ELF-1 (cell line): ENCODE results near the gene SQSTM1.
"Not testable (repeated sequence)": the region's sequence is repeated elsewhere in the genome, so short reads cannot be mapped to it uniquely, and the experiment has no call there.

Experiments used
- DNase-seq: peaks from one replicate; pipeline ENCODE4 v3.0.0-alpha.2; 2016; ENCODE audit warnings: low read depth, low spot score

Gene SQSTM1

GRCh38 chr5:179824745-179825112 lies 4.0 kb downstream of the SQSTM1 start:
- DNase-seq: no peak

GRCh38 chr5:179825655-179826182 lies 5.0 kb downstream of the SQSTM1 start:
- no peak for DNase-seq

- DNase-seq: no peak
These were observed 7.0 kb downstream of the SQSTM1 start for GRCh38 chr5:179827680-179828079.

DNA sequence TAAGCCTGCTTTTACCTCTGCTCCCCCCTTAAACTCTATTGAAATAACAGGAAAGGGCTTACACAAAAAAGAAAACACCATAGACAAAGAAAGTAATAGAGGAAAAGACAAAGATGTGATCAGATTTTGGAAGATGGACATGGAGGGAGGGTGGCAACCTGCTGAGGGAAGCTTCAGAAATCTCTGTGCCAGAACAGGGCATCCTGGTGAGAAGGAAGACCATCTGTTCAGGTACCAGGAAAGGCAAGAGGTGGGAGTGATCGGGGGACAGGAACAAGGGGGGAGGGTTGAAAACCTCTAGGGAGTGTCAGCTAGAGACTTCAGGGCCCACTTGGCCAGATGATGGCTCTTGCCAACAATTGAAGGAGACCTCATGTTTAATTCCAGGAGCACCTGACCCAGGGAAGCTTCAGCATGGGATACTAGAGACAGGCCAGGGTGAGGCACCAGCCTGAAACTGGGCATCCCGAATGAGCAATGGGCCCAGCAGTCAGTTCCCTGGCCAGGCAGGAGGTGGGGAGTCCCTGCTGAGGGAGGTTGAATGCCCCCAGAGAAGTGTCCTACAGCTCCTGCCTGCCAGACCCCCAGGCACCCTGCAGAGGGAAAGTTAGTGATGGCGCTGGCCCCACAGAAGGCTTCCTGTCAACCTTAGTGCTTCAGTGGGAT lies 8.2 kb downstream of the SQSTM1 start:
- DNase-seq: no peak

DNA sequence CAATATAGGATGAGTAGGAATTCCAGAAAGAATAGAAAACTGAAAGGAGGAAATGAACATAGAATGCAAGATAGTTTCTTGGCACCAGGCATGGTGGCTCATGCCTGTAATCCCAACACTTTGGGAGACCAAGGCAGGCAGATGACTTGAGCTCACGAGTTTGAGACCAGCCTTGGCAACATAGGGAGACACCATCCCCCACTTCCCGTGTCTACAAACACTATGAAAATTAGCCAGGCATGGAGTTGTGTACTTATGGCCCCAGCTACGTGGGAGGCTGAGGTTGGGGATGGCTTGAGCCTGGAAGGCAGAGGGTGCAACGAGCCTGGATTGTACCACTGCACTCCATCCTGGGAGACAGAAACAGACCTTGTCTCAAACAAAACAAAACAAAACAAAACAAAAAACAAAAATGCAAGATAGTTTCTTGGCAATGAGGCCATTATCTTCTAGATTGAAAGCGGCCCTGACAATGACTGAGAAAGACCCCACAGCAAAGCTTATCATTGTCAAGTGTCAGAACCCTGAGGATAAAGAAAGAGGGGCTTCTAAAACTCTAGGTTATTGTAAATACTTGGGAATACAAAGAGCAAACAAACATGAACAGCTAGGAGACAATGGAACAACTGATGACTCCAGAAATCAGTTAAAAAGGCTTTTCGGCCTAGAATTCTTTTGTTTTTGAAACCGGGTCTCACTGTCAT lies 9.2 kb downstream of the SQSTM1 start:
- no peak for DNase-seq

- DNase-seq: no peak
These were observed 10.2 kb downstream of the SQSTM1 start for GRCh38 chr5:179830818-179831468.

GRCh38 chr5:179832039-179832745 lies 11.5 kb downstream of the SQSTM1 start:
- DNase-seq: no peak

- DNase-seq: no peak
These were observed 12.5 kb downstream of the SQSTM1 start for GRCh38 chr5:179833056-179833708.

- no peak for DNase-seq
These were observed 13.0 kb downstream of the SQSTM1 start for GRCh38 chr5:179833709-179834070.

- DNase-seq: no peak
These were observed 13.4 kb downstream of the SQSTM1 start for GRCh38 chr5:179834120-179834519.

GRCh38 chr5:179834871-179835270 lies 14.2 kb downstream of the SQSTM1 start:
- not testable (repeated sequence) for DNase-seq

GRCh38 chr5:179836225-179837019 lies 15.7 kb downstream of the SQSTM1 start:
- DNase-seq: no peak

- no peak for DNase-seq
These were observed 16.6 kb downstream of the SQSTM1 start for GRCh38 chr5:179837076-179838011.

- DNase-seq: no peak
These were observed 18.9 kb downstream of the SQSTM1 start for GRCh38 chr5:179839328-179840256.

GRCh38 chr5:179840321-179840720 lies 19.6 kb downstream of the SQSTM1 start:
- DNase-seq: no peak

GRCh38 chr5:179840766-179841165 lies 20.1 kb downstream of the SQSTM1 start:
- DNase-seq: no peak

DNA sequence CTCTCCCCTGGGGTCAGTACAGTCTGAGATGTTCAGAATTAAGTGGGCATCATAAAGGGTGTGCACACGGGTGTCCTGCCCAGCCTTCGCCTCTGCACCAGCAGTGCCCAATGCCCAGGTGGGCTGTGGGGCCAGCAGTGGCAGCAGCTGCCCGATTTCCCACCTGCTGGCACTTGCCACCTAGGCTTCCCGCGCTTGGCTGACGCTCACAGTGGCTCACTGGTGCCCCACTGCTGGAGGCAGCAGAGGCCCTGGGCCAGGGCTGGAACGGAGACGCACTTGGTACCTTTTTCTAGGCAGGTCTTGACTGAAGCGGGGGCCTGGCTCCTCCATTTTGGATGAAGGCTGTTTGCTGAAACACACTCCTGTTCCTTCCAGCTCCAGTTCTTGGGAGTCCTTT lies 20.9 kb downstream of the SQSTM1 start:
- no peak for DNase-seq

GRCh38 chr5:179852993-179853547 lies 32.4 kb downstream of the SQSTM1 start:
- no peak for DNase-seq
